H9 (cell line): ENCODE measurements around the gene CCNB2. TPM values are rescaled to one million over a fixed set of nuclear protein-coding genes. Genes with fewer than 3 reads are reported as not detected.

Source experiments
- DNase-seq: peaks from one replicate; pipeline ENCODE4 v3.0.0-alpha.2; 2017
- H2AFZ ChIP-seq: one replicate; pipeline ENCODE4 v1.6.1; 2013; ENCODE audit warnings: mild to moderate bottlenecking, low read length, control low read depth, moderate library complexity
- H2AK5ac ChIP-seq: 2 replicates; pipeline ENCODE4 v1.6.1; 2013; ENCODE audit warnings: low read length, control low read depth, mixed read lengths; ENCODE audit not compliant: insufficient read length
- H2BK120ac ChIP-seq: one replicate; pipeline ENCODE4 v1.6.1; 2013; ENCODE audit warnings: low read depth, mild to moderate bottlenecking, low read length, control low read depth, inconsistent platforms; ENCODE audit not compliant: poor library complexity, severe bottlenecking
- H2BK12ac ChIP-seq: 2 replicates; pipeline ENCODE4 v1.6.1; 2013; ENCODE audit warnings: low read length, control low read depth, mixed read lengths, low read depth; ENCODE audit not compliant: insufficient read length
- H2BK15ac ChIP-seq: 2 replicates; pipeline ENCODE4 v1.6.1; 2013; ENCODE audit warnings: low read depth, low read length, control low read depth
- H2BK20ac ChIP-seq: one replicate; pipeline ENCODE4 v1.6.1; 2013; ENCODE audit warnings: low read depth, mild to moderate bottlenecking, low read length, control low read depth, inconsistent platforms; ENCODE audit not compliant: poor library complexity, severe bottlenecking
- H2BK5ac ChIP-seq: 2 replicates; pipeline ENCODE4 v1.6.1; 2013; ENCODE audit warnings: low read length, control low read depth, mixed read lengths; ENCODE audit not compliant: insufficient read length
- H3K14ac ChIP-seq: 2 replicates; pipeline ENCODE4 v1.6.1; 2013; ENCODE audit warnings: low read length, control low read depth; ENCODE audit not compliant: insufficient read depth
- H3K18ac ChIP-seq: 2 replicates; pipeline ENCODE4 v1.6.1; 2013; ENCODE audit warnings: low read depth, mild to moderate bottlenecking, mixed read lengths, low read length, control low read depth; ENCODE audit not compliant: insufficient read length
- H3K23ac ChIP-seq: 2 replicates; pipeline ENCODE4 v1.6.1; 2013; ENCODE audit warnings: low read length, control low read depth, mixed read lengths, low read depth; ENCODE audit not compliant: insufficient read length
- H3K23me2 ChIP-seq: 2 replicates; pipeline ENCODE4 v1.6.1; 2013; ENCODE audit warnings: low read depth, mild to moderate bottlenecking, mixed read lengths, low read length, control low read depth; ENCODE audit not compliant: insufficient read length, poor library complexity, severe bottlenecking
- H3K27ac ChIP-seq: 2 replicates; pipeline ENCODE4 v1.5.1; 2013; ENCODE audit warnings: low read length, control low read depth, mixed read lengths, low read depth; ENCODE audit not compliant: insufficient read length
- H3K27me3 ChIP-seq: 2 replicates; pipeline ENCODE4 v1.6.1; 2013; ENCODE audit warnings: low read length, control low read depth, inconsistent platforms; ENCODE audit not compliant: insufficient read depth
- H3K4ac ChIP-seq: 2 replicates; pipeline ENCODE4 v1.6.1; 2013; ENCODE audit warnings: low read depth, mild to moderate bottlenecking, control low read depth, inconsistent platforms, low read length, moderate library complexity
- H3K4me1 ChIP-seq: 2 replicates; pipeline ENCODE4 v1.6.1; 2013; ENCODE audit warnings: low read length, control low read depth, inconsistent platforms; ENCODE audit not compliant: insufficient read depth
- H3K4me2 ChIP-seq: 2 replicates; pipeline ENCODE4 v1.6.1; 2013; ENCODE audit warnings: low read length, control low read depth, mixed read lengths; ENCODE audit not compliant: insufficient read length, insufficient read depth
- H3K56ac ChIP-seq: 2 replicates; pipeline ENCODE4 v1.6.1; 2013; ENCODE audit warnings: low read depth, mild to moderate bottlenecking, mixed read lengths, low read length, control low read depth; ENCODE audit not compliant: insufficient read length
- H3K79me1 ChIP-seq: 2 replicates; pipeline ENCODE4 v1.6.1; 2013; ENCODE audit warnings: low read depth, mild to moderate bottlenecking, moderate library complexity, low read length, control low read depth, inconsistent platforms; ENCODE audit not compliant: insufficient read depth, poor library complexity, severe bottlenecking
- H3K79me2 ChIP-seq: 2 replicates; pipeline ENCODE4 v1.6.1; 2013; ENCODE audit warnings: low read length, control low read depth, inconsistent platforms; ENCODE audit not compliant: insufficient read depth
- H3K9ac ChIP-seq: 2 replicates; pipeline ENCODE4 v1.6.1; 2013; ENCODE audit warnings: low read length, control low read depth, mixed read lengths; ENCODE audit not compliant: insufficient read length; ENCODE audit errors: extremely low read depth
- H3K9me3 ChIP-seq: one replicate; pipeline ENCODE4 v1.6.1; 2013; ENCODE audit warnings: low read depth, low read length, inconsistent platforms; ENCODE audit not compliant: control insufficient read depth
- H3T11ph ChIP-seq: one replicate; pipeline ENCODE4 v1.6.1; 2013; ENCODE audit warnings: mild to moderate bottlenecking, low read length, control low read depth, inconsistent platforms
- H4K20me1 ChIP-seq: one replicate; pipeline ENCODE4 v1.6.1; 2013; ENCODE audit not compliant: control insufficient read depth, insufficient read length, insufficient read depth
- H4K5ac ChIP-seq: 2 replicates; pipeline ENCODE4 v1.6.1; 2013; ENCODE audit warnings: low read depth, mild to moderate bottlenecking, mixed read lengths, low read length, control low read depth; ENCODE audit not compliant: insufficient read length
- H4K8ac ChIP-seq: replicated peaks from 2 replicates; pipeline ENCODE4 v1.6.1; 2013; ENCODE audit warnings: low read length, control low read depth, mixed read lengths, low read depth; ENCODE audit not compliant: insufficient read length
- H4K91ac ChIP-seq: 2 replicates; pipeline ENCODE4 v1.6.1; 2013; ENCODE audit warnings: low read depth, mild to moderate bottlenecking, moderate library complexity, mixed read lengths, low read length, control low read depth; ENCODE audit not compliant: insufficient read length
- H3K27ac Mint-ChIP-seq, 3 experiments: 2 replicates in 2 of 3; 3 replicates in 1 of 3; pipeline ENCODE4 v1.8.0; 2020 to 2021; ENCODE audit warnings: mixed read lengths in 3 of 3, mild to moderate bottlenecking in 1 of 3, moderate library complexity in 1 of 3
- H3K27me3 Mint-ChIP-seq: 2 replicates; pipeline ENCODE4 v1.8.0; 2021; ENCODE audit warnings: low read depth, mild to moderate bottlenecking, moderate library complexity, mixed read lengths
- H3K36me3 Mint-ChIP-seq, 3 experiments: 2 replicates in 2 of 3; 3 replicates in 1 of 3; pipeline ENCODE4 v1.8.0; 2020 to 2021; ENCODE audit warnings: low read depth in 3 of 3, mixed read lengths in 3 of 3; ENCODE audit not compliant: insufficient read depth in 1 of 3
- H3K4me1 Mint-ChIP-seq, 2 experiments: 2 replicates each; pipeline ENCODE4 v1.8.0; 2020; ENCODE audit warnings: mixed read lengths in 2 of 2
- H3K4me3 Mint-ChIP-seq, 2 experiments: 2 replicates in 1 of 2; 3 replicates in 1 of 2; pipeline ENCODE4 v1.8.0; 2020 to 2021; ENCODE audit warnings: mild to moderate bottlenecking in 2 of 2, mixed read lengths in 2 of 2, moderate library complexity in 1 of 2
- H3K9me3 Mint-ChIP-seq, 2 experiments: 2 replicates in 1 of 2; 3 replicates in 1 of 2; pipeline ENCODE4 v1.8.0; 2020; ENCODE audit warnings: mild to moderate bottlenecking in 2 of 2, mixed read lengths in 2 of 2, moderate library complexity in 1 of 2
- CTCF ChIP-seq: fragments of 200-600 bp; sonication (generic); conservative IDR thresholded peaks from 3 replicates; pipeline ENCODE4 v1.8.0; 2021; ENCODE audit warnings: antibody characterized with exemption, mild to moderate bottlenecking
- WGBS: extraction: QIAGEN DNeasy Blood & Tissue Kit; methylation state at CpG from one replicate; pipeline ENCODE4 v1.1.7; 2013; ENCODE audit warnings: missing lambda C conversion rate, low lambda C conversion rate, mixed read lengths; ENCODE audit not compliant: insufficient read length; ENCODE audit errors: extremely low coverage; 5-methylcytosine and 5-hydroxymethylcytosine counted together
- total RNA-seq: library from RNA; stranded (reverse); gene quantifications from 2 replicates; pipeline ENCODE4 v1.2.1, GENCODE V29; 2021

CCNB2 gene
- total RNA-seq, 1 experiment from 2014 or later, result 122 TPM

GRCh38 chr15:59157840-59158700 is 53.1 kb downstream of the CCNB2 start:
- TF ChIP-seq CTCF, result no peak
- Histone ChIP-seq H3K18ac (no peak overlapping the region), H3K9ac (no peak overlapping the region), H2BK5ac (no peak overlapping the region), H2AFZ (no peak overlapping the region), H3K79me1 (no peaks in the 10 kb centered on the region), H3K27ac (no peak overlapping the region), H3K23me2 (no peaks in the 10 kb centered on the region), H4K91ac (no peak overlapping the region), H3K9me3 (no peaks in the 10 kb centered on the region), H2BK120ac (no peak overlapping the region), H3K4ac (no peak overlapping the region), H2BK12ac (no peak overlapping the region), H3K79me2 (no peaks in the 10 kb centered on the region), H3T11ph (no peak overlapping the region), H3K27me3 (no peaks in the 10 kb centered on the region), H4K20me1 (no peaks in the 10 kb centered on the region), H2AK5ac (no peak overlapping the region), H2BK15ac (no peak overlapping the region), H4K8ac (no peak overlapping the region), H2BK20ac (no peak overlapping the region), H3K23ac (no peak overlapping the region), H3K14ac (no peak overlapping the region), H4K5ac (no peak overlapping the region), H3K56ac (no peak overlapping the region), H3K4me2 (no peak overlapping the region), H3K4me1 (no peaks in the 10 kb centered on the region)
- H3K4me3 Mint-ChIP-seq, result no peak overlapping the region
- no peak for DNase-seq
- no peaks in the 10 kb centered on the region for H3K9me3 Mint-ChIP-seq
- WGBS, result no CpG with 5 or more reads among the region's 9 CpGs
- H3K27ac Mint-ChIP-seq, result no peak overlapping the region
- peaks cover 2 to 4% of the 10 kb centered on the region in 2 experiments; a peak in 2 of 4 replicates for H3K4me1 Mint-ChIP-seq
- peaks cover 13 to 79% (median 77%) of the 10 kb centered on the region in 3 experiments for H3K36me3 Mint-ChIP-seq
- no peaks in the 10 kb centered on the region for H3K27me3 Mint-ChIP-seq
